T-helper 1 cell treated with Interleukin-12 subunit alpha and Interleukin-12 subunit beta and Interleukin-4 antibody, amounts not matched to agents 30 μg/mL and 1 μg/mL, for 36 hours (primary cell): ENCODE results near the gene PALS2.
A peak's percentile ranks its signal among the peaks of the same experiment; 100 is the strongest.

ENCODE experiments used
- H3K27ac Mint-ChIP-seq: one replicate; pipeline ENCODE4 v1.8.0; 2021; ENCODE audit warnings: mild to moderate bottlenecking, mixed read lengths
- H3K27me3 Mint-ChIP-seq: one replicate; pipeline ENCODE4 v1.8.0; 2021; ENCODE audit warnings: low read depth, mixed read lengths
- H3K36me3 Mint-ChIP-seq: one replicate; pipeline ENCODE4 v1.8.0; 2021; ENCODE audit warnings: low read depth, mixed read lengths
- H3K4me1 Mint-ChIP-seq: one replicate; pipeline ENCODE4 v1.8.0; 2021; ENCODE audit warnings: low read depth, mixed read lengths
- H3K4me3 Mint-ChIP-seq: one replicate; pipeline ENCODE4 v1.8.0; 2021; ENCODE audit warnings: mild to moderate bottlenecking, moderate library complexity, mixed read lengths
- H3K9me3 Mint-ChIP-seq: one replicate; pipeline ENCODE4 v1.8.0; 2021; ENCODE audit warnings: mixed read lengths

PALS2 gene, protein sequence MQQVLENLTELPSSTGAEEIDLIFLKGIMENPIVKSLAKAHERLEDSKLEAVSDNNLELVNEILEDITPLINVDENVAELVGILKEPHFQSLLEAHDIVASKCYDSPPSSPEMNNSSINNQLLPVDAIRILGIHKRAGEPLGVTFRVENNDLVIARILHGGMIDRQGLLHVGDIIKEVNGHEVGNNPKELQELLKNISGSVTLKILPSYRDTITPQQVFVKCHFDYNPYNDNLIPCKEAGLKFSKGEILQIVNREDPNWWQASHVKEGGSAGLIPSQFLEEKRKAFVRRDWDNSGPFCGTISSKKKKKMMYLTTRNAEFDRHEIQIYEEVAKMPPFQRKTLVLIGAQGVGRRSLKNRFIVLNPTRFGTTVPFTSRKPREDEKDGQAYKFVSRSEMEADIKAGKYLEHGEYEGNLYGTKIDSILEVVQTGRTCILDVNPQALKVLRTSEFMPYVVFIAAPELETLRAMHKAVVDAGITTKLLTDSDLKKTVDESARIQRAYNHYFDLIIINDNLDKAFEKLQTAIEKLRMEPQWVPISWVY

DNA sequence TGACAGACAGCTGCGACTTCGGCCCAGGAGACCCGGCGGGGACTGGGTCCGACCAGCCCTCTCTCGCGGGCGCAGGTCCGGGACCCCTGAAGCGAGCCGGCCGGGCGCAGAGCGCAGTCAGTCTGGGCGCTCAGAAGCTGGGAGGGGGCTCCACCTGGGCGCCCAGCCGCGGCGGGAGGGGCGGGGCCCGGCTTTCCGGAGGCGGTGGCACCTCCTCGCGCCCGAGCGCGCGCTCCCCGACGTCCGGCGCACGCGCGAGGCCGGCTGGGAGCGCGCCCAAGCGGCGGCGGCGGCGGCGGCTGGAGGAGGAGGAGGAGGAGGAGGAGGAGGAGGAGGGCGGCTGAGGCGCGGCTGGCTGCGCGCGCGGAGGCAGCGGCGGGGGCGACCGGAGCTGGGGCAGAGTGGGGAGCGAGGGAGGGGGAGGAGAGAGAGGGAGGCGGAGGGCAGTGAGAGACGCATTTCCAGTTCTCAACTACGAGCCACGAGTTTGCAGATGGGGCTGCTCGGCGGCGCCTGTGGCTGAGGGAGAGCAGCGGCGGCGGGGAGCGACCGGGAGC is at the start of gene PALS2:
PALS2 (plus strand) TSS at position 456 of the 557 bp plus-strand sequence. CDS start 50,216 bp downstream, outside the sequence.
- H3K4me3 Mint-ChIP-seq, result peak within 1 kb of the TSS; percentile 90
- H3K27me3 Mint-ChIP-seq, result peaks cover 43% of the 10 kb centered on the region
- no peaks in the 10 kb centered on the region for H3K36me3 Mint-ChIP-seq
- H3K4me1 Mint-ChIP-seq, result peaks cover 23% of the 10 kb centered on the region
- peak within 1 kb of the TSS; percentile 81 for H3K27ac Mint-ChIP-seq
- no peaks in the 10 kb centered on the region for H3K9me3 Mint-ChIP-seq

DNA sequence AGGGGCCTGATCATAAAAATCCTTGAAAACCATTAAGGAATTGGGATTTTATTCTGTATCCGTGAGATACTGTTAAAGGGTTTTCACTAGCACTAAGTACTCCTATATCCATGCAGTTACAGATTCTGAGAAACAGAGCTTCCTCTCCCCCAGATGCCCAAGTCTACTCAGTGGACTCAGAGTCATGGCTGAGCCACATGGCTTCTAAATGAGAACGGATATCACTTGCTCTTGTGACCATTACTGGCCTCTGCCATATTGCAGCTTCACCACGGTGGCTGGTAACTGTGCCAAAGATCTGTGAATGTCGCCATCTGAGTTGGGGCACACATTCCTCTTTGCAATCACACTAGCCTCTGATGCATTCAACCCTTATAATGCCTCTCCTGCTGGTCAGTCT is 42.0 kb upstream of the PALS2 start:
- Mint-ChIP-seq H3K4me1 (no peaks in the 10 kb centered on the region), H3K4me3 (no peak overlapping the region), H3K27me3 (peaks cover 15% of the 10 kb centered on the region), H3K27ac (no peak overlapping the region), H3K9me3 (no peaks in the 10 kb centered on the region), H3K36me3 (no peaks in the 10 kb centered on the region)

DNA sequence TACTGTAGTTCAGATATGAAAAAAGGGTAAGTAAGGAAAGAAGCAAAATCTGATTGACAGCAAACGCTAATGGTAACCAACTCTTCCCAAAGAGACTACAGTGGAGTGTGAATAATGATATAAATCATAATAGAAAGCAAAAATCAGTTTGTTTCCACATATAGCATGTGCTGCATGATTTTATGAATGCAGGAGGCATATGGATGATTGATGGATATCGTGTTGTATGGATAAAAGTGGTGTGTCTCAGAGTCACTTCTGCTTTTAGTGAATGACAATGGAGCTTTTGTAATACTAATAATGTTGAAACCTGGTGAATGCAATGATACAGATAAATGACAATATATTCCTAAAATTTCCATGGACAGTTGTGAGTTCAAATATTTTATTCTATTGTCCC is 36.6 kb upstream of the PALS2 start:
- peaks cover 8% of the 10 kb centered on the region for H3K27me3 Mint-ChIP-seq
- no peak overlapping the region for H3K27ac Mint-ChIP-seq
- H3K9me3 Mint-ChIP-seq, result no peaks in the 10 kb centered on the region
- no peaks in the 10 kb centered on the region for H3K4me1 Mint-ChIP-seq
- H3K36me3 Mint-ChIP-seq, result no peaks in the 10 kb centered on the region
- H3K4me3 Mint-ChIP-seq, result no peak overlapping the region

DNA sequence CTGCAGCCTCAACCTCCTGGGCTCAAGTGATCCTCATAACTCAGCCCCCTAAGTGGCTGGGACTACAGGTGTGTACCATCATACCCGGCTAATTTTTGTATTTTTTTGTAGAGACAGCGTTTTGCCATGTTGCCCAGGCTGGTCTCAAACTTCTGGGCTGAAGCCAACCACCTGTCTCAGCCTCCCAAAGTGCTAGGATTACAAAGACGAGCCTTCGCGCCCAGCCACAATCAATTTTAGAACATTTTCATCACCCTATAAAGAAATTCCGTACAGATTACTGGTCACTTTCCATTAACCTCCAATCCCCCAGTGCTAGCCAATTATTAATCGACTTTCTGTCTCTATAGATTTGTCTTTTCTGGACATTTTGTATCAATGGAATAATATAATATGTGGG is 32.3 kb upstream of the PALS2 start:
- peaks cover 8% of the 10 kb centered on the region for H3K27me3 Mint-ChIP-seq
- no peaks in the 10 kb centered on the region for H3K9me3 Mint-ChIP-seq
- H3K4me1 Mint-ChIP-seq, result no peaks in the 10 kb centered on the region
- H3K27ac Mint-ChIP-seq, result no peak overlapping the region
- H3K4me3 Mint-ChIP-seq, result no peak overlapping the region
- no peaks in the 10 kb centered on the region for H3K36me3 Mint-ChIP-seq

DNA sequence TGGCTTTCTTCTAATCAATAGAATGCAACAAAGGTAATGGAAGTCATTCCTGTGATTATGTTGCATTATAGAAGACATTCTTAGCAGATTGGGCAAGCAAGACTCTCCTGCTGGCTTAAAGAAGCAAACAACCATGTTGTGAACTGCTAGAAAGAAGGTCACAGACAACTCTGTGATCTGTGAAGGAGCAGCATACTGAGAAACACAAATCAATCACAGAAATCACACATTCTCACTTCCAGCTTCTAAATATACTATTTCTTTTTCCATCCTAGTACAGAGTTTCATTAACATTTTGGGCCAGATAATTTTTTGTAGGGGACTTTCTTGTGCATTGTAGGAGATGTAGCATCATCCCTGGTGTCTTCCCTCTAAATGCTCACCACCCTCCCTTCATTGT is 28.0 kb upstream of the PALS2 start:
- Mint-ChIP-seq H3K9me3 (no peaks in the 10 kb centered on the region), H3K27me3 (peaks cover 4% of the 10 kb centered on the region), H3K36me3 (no peaks in the 10 kb centered on the region), H3K4me1 (no peaks in the 10 kb centered on the region), H3K4me3 (no peak overlapping the region), H3K27ac (no peak overlapping the region)

DNA sequence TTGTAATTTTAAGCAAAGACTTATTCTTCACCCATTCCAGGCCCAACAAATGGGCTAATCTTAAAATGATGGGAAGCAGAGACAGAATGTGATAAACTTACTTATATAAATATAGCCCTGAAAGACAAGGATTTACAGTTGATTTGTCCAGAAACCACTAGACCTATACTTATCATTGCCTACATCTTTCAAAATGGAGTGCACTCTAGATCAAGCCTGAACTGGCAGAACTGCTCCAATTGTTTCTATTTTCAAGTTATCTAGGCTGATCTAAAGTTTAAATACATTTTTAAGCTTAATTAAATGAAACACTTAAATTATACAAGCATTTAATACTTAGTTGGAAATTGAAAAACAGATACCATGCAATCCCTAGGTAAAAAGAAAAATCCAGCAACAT is 24.9 kb upstream of the PALS2 start:
- no peaks in the 10 kb centered on the region for H3K36me3 Mint-ChIP-seq
- no peaks in the 10 kb centered on the region for H3K4me1 Mint-ChIP-seq
- no peak overlapping the region for H3K27ac Mint-ChIP-seq
- peaks cover 12% of the 10 kb centered on the region for H3K27me3 Mint-ChIP-seq
- no peak overlapping the region for H3K4me3 Mint-ChIP-seq
- no peaks in the 10 kb centered on the region for H3K9me3 Mint-ChIP-seq

DNA sequence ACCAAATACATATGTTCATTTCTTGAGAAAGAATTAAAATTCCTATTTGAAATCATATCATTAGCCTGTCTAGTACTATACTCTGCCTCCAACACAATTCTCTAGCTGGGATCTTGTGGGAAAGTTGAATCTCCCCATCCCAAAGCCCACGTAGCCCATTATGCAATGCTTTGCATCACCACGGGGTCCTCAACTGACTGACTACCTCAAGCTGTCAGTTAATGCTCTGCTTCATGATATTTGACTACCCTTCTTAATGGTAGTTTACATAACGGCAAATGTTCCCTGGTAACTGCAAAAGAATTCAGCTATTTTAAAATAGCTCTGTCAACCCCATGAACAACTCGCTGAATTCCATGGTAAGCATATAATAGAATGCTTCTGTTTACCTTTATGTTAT is 23.3 kb upstream of the PALS2 start:
- H3K9me3 Mint-ChIP-seq, result no peaks in the 10 kb centered on the region
- H3K4me1 Mint-ChIP-seq, result no peaks in the 10 kb centered on the region
- H3K4me3 Mint-ChIP-seq, result no peak overlapping the region
- peaks cover 9% of the 10 kb centered on the region for H3K27me3 Mint-ChIP-seq
- H3K27ac Mint-ChIP-seq, result no peak overlapping the region
- H3K36me3 Mint-ChIP-seq, result no peaks in the 10 kb centered on the region

DNA sequence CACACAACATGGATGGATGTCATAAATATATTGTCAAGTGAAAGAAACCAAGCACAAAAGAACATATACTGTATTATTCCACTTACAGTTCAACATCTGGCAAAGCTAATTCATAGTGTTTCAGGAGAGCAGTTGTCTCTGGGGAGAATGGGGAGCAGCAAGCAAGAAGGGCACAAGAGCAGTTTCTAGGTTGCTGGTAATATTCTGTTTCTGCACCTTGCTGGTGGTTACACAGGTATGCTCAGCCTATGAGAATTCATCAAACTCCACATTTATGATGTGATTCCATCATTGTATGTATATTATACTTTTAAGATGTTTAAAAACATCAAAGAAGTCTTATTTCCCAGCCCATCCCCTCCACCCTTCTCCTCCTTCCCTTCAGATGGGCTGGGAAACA is 18.1 kb upstream of the PALS2 start:
- H3K9me3 Mint-ChIP-seq, result no peaks in the 10 kb centered on the region
- no peak overlapping the region for H3K4me3 Mint-ChIP-seq
- H3K27ac Mint-ChIP-seq, result no peak overlapping the region
- peaks cover 18% of the 10 kb centered on the region for H3K27me3 Mint-ChIP-seq
- no peaks in the 10 kb centered on the region for H3K4me1 Mint-ChIP-seq
- no peaks in the 10 kb centered on the region for H3K36me3 Mint-ChIP-seq

DNA sequence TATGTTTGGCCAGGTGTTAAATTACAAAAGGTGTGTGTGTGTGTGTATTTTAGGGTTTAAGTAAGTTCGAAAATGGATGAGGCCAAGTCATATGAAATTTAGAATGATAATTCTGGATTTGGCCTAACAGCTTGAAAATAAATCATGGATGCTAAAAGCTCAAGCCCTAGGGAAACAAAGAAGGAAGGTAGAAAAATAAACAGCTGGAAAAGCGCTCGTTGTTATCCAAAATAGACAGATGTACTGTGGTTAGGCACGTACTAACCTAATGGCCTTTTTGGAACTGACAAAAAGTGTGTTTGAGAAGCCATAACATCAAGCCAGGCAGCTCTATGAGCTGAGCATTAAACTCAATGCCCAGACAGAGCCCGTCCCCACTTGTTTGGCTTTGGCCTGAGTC is 17.5 kb upstream of the PALS2 start:
- Mint-ChIP-seq H3K4me1 (peaks cover 3% of the 10 kb centered on the region), H3K27ac (no peak overlapping the region), H3K27me3 (peaks cover 21% of the 10 kb centered on the region), H3K36me3 (no peaks in the 10 kb centered on the region), H3K9me3 (no peaks in the 10 kb centered on the region), H3K4me3 (no peak overlapping the region)

DNA sequence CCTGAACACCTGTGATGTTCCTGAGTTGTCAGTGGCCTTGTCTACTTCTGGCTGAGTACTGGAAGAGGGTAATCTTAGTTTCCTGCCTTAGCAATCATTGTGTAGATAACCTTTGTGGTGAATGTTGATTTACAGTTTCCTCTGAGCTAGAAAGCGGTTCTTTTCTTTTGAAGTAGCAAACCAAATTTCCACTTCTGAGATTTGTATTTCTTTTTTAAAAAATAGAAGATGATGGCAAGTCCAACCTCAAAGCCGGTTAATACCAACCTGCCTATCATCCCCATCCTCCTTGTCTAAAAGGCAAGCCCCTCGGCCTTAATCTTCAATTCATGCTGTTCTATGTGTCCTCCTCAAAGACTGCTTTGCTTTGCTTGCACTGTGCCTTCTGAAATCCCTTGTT is 12.5 kb upstream of the PALS2 start:
- Mint-ChIP-seq H3K4me3 (no peak overlapping the region), H3K27ac (no peak overlapping the region), H3K9me3 (no peaks in the 10 kb centered on the region), H3K36me3 (no peaks in the 10 kb centered on the region), H3K4me1 (peaks cover 8% of the 10 kb centered on the region), H3K27me3 (peaks cover 12% of the 10 kb centered on the region)

DNA sequence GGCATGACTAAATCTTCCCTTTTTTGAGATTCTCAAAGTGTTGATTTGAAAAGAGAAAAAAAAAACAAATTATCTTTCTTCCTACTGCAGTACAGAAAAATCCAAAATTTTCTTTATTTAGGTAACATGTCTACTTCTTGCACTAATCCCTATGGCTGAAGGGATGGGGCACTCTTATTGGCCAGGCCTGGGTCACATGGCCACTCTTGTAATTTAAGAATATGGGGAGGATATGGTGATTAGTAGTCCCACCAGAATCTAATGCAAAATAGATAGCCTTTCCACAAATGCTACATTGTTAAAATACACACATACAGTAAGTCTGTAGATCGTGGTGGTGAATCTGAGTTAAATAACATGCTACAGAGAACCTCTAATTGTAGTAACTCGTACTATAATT is 7.0 kb upstream of the PALS2 start:
- Mint-ChIP-seq H3K9me3 (no peaks in the 10 kb centered on the region), H3K27me3 (peaks cover 49% of the 10 kb centered on the region), H3K36me3 (no peaks in the 10 kb centered on the region), H3K27ac (no peak overlapping the region), H3K4me3 (no peak overlapping the region), H3K4me1 (peaks cover under 1% of the 10 kb centered on the region)

DNA sequence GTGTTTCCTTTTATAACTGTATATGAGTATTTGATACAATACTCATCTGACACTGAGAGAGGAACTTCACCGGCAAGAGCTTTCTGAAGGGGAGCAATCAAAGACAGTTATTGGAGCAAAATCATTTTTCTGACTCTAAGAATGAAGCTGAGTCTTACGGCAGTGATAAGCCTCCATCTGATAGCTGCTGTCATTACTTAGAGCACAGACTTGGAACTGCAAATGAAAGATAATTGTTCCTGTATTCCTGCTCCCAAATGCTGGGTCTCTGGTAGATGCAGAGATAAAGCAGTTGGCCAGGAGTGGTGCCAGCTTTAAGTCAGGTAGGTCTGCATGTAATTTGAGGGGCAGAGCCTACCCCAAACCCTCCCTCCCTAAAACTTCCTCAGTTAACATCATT is 2.3 kb upstream of the PALS2 start:
- H3K36me3 Mint-ChIP-seq, result no peaks in the 10 kb centered on the region
- H3K9me3 Mint-ChIP-seq, result no peaks in the 10 kb centered on the region
- peaks cover 58% of the 10 kb centered on the region for H3K27me3 Mint-ChIP-seq
- H3K4me1 Mint-ChIP-seq, result peaks cover 16% of the 10 kb centered on the region
- no peak overlapping the region for H3K4me3 Mint-ChIP-seq
- no peak overlapping the region for H3K27ac Mint-ChIP-seq

DNA sequence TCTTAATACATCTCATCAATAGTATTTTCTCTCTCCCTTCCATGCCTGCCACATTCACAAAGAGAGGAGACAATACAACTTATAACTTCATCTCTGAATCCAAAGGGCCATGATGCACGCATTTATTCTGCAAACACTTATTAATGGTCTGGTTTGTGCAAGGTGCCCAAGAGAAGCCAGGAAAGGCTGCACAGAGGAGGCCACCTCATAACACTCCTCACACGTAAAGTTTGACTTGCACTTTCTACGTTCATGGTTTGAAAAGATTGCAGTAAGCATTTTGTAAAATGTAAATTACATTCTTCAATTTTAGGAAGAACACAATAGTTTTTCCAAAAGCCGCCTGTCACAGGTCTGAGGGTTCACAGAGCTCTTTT is 1.2 kb upstream of the PALS2 start:
- Mint-ChIP-seq H3K36me3 (no peaks in the 10 kb centered on the region), H3K27ac (peak overlapping the region; percentile 76), H3K27me3 (peaks cover 51% of the 10 kb centered on the region), H3K9me3 (no peaks in the 10 kb centered on the region), H3K4me3 (peak overlapping the region; percentile 82), H3K4me1 (peaks cover 23% of the 10 kb centered on the region)

DNA sequence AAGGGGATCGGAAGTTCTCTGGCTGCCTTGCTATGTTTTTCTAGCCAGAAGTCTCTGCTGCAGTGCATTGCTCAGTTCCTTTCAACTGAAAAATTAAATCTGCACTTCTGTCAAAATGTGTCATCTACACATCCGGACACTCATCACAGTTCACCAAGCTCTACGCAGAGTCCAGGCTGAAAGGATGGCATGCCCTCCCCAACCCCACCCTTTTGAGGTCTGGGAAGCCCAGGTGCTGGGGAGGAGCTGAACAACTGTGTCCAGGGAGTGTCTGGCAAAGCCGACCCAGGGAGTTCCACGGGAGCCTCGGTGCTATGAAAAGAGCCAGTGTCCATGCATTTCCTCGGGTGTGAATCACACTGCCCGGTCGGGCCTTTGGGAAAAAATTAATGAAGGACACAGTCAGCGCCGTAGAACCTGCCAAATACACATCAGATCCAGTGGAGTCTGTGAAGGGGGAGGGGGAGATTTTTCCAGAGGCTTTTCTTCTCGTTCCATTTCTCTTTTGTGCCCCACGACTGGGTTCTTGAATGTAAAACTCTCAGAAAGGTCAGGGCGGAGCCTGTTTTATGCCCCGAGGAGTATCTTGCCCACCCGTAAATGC is 757 bp upstream of the PALS2 start:
- peak overlapping the region; percentile 82 for H3K4me3 Mint-ChIP-seq
- peaks cover 23% of the 10 kb centered on the region for H3K4me1 Mint-ChIP-seq
- H3K27ac Mint-ChIP-seq, result peak overlapping the region; percentile 76
- H3K27me3 Mint-ChIP-seq, result peaks cover 46% of the 10 kb centered on the region
- H3K9me3 Mint-ChIP-seq, result no peaks in the 10 kb centered on the region
- H3K36me3 Mint-ChIP-seq, result no peaks in the 10 kb centered on the region
